GM12891 (cell line): ENCODE results near the gene SERHL2.
"Not testable (repeated sequence)": the region's sequence is repeated elsewhere in the genome, so short reads cannot be mapped to it uniquely, and the experiment has no call there.

Experiments
- DNase-seq: peaks from one replicate; pipeline ENCODE4 v3.0.0; 2011; ENCODE audit warnings: low spot score; ENCODE audit not compliant: insufficient read length
- FAIRE-seq: peaks from 2 replicates; lab custom pipeline; 2011; peaks lifted over from hg19 to GRCh38; lab: Jason Lieb, UNC
- PAX5 ChIP-seq: IDR thresholded peaks from 2 replicates; pipeline ENCODE4 v1.6.1; 2011; ENCODE audit warnings: low read length, moderate library complexity, mild to moderate bottlenecking; ENCODE audit not compliant: insufficient read depth, severe bottlenecking
- POLR2A ChIP-seq: IDR thresholded peaks from 2 replicates; pipeline ENCODE4 v1.6.1; 2011; ENCODE audit warnings: low read depth, low read length, control low read depth
- POLR2AphosphoS5 ChIP-seq: IDR thresholded peaks from 2 replicates; pipeline ENCODE4 v1.6.1; 2011; ENCODE audit warnings: low read depth, low read length, control low read depth
- POU2F2 ChIP-seq: IDR thresholded peaks from 2 replicates; pipeline ENCODE4 v1.6.1; 2011; ENCODE audit warnings: low read depth, mild to moderate bottlenecking, control low read depth, low read length, moderate library complexity
- SPI1 ChIP-seq: IDR thresholded peaks from 2 replicates; pipeline ENCODE4 v1.6.1; 2011; ENCODE audit warnings: low read depth, low read length, control low read depth
- TAF1 ChIP-seq: IDR thresholded peaks from 2 replicates; pipeline ENCODE4 v1.6.1; 2011; ENCODE audit warnings: low read depth, low read length, control low read depth

SERHL2 gene

GRCh38 chr22:42562279-42562678, 8.5 kb downstream of the SERHL2 start:
- TF ChIP-seq POLR2A (no peak), SPI1 (peak; percentile 99), POU2F2 (peak; percentile 49; the same call in 1 of the 2 replicates), PAX5 (no peak)
- peak; percentile 91 for FAIRE-seq
- peak; percentile 59 for DNase-seq

GRCh38 chr22:42562684-42563083, 8.9 kb downstream of the SERHL2 start:
- TF ChIP-seq POLR2A (0 out of 2 replicates have a peak, but pooled peaks have one; percentile 30), PAX5 (no peak), TAF1 (no peak), SPI1 (no peak)
- no peak for DNase-seq
- FAIRE-seq: peak; percentile 48

GRCh38 chr22:42563943-42564342, 10.2 kb downstream of the SERHL2 start:
- FAIRE-seq, DNase-seq: not testable (repeated sequence)

GRCh38 chr22:42564699-42565098, 10.9 kb downstream of the SERHL2 start:
- FAIRE-seq: no peak
- TF ChIP-seq POU2F2: no peak
- no peak for TF ChIP-seq PAX5
- no peak for TF ChIP-seq TAF1
- TF ChIP-seq SPI1: no peak
- no peak for TF ChIP-seq POLR2A
- no peak for TF ChIP-seq POLR2AphosphoS5
- no peak for DNase-seq

GRCh38 chr22:42565956-42566355, 12.2 kb downstream of the SERHL2 start:
- TF ChIP-seq TAF1 (no peak), POLR2AphosphoS5 (no peak), POU2F2 (no peak), POLR2A (no peak), SPI1 (no peak), PAX5 (no peak)
- DNase-seq: no peak
- no peak for FAIRE-seq

GRCh38 chr22:42567950-42568349, 14.2 kb downstream of the SERHL2 start:
- TF ChIP-seq POLR2AphosphoS5: 0 out of 2 replicates have a peak, but pooled peaks have one; percentile 11
- TF ChIP-seq POLR2A: 0 out of 2 replicates have a peak, but pooled peaks have one; percentile 31
- DNase-seq, FAIRE-seq: not testable (repeated sequence)

GRCh38 chr22:42570580-42570979, 16.8 kb downstream of the SERHL2 start:
- peak; percentile 40 for FAIRE-seq
- not testable (repeated sequence) for DNase-seq

- peak; percentile 50 for FAIRE-seq
- DNase-seq: not testable (repeated sequence)
Measured at GRCh38 chr22:42571068-42571467, 17.3 kb downstream of the SERHL2 start.

- peak; percentile 75 for FAIRE-seq
Measured at GRCh38 chr22:42574046-42574445, 20.3 kb downstream of the SERHL2 start.

GRCh38 chr22:42574468-42574867, 20.7 kb downstream of the SERHL2 start:
- DNase-seq, FAIRE-seq: not testable (repeated sequence)

More at GRCh38 chr22:42574046-42574445, 20.3 kb downstream of the SERHL2 start:
- not testable (repeated sequence) for DNase-seq

GRCh38 chr22:42575996-42576574, 22.3 kb downstream of the SERHL2 start:
- FAIRE-seq: peak; percentile 13

GRCh38 chr22:42577141-42577540, 23.4 kb downstream of the SERHL2 start:
- FAIRE-seq, DNase-seq: not testable (repeated sequence)

More at GRCh38 chr22:42575996-42576574, 22.3 kb downstream of the SERHL2 start:
- DNase-seq: not testable (repeated sequence)
